Kidney (tissue), 14 donors: ENCODE results near the gene XIRP2. TPM values are rescaled to one million over a fixed set of nuclear protein-coding genes. Genes with fewer than 3 reads are reported as not detected.

Source experiments
- DNase-seq, 5 donors: peaks; one replicate each; pipeline ENCODE4 v3.0.0-alpha.2; 2013 to 2020
- FAIRE-seq: peaks from 2 replicates; lab custom pipeline; 2012; peaks lifted over from hg19 to GRCh38; lab: Jason Lieb, UNC
- H3K27ac ChIP-seq, 2 donors: one replicate each; pipeline ENCODE4 v1.7.0; 2013; ENCODE audit warnings: low read depth in 2 of 2, low read length in 2 of 2, inconsistent platforms in 1 of 2
- H3K27me3 ChIP-seq: one replicate; pipeline ENCODE4 v1.7.1; 2013; ENCODE audit warnings: low read length, inconsistent platforms; ENCODE audit not compliant: control insufficient read depth, insufficient read depth
- H3K36me3 ChIP-seq, 3 donors: one replicate each; pipeline versions ENCODE4 v1.7.0 to v1.7.1; 2013; ENCODE audit warnings: low read length in 3 of 3, control low read depth in 1 of 3, inconsistent platforms in 1 of 3; ENCODE audit not compliant: insufficient read depth in 3 of 3, control insufficient read depth in 2 of 3
- H3K4me1 ChIP-seq, 3 donors: one replicate each; pipeline versions ENCODE4 v1.7.0 to v1.7.1; 2013; ENCODE audit warnings: low read length in 3 of 3, inconsistent platforms in 1 of 3, low read depth in 1 of 3; ENCODE audit not compliant: control insufficient read depth in 2 of 3, insufficient read depth in 2 of 3
- H3K4me3 ChIP-seq, 3 donors: one replicate each; pipeline versions ENCODE4 v1.7.0 to v1.8.1; 2013; ENCODE audit warnings: low read length in 3 of 3, control low read depth in 1 of 3, inconsistent platforms in 1 of 3
- H3K9ac ChIP-seq, 3 donors: one replicate each; pipeline versions ENCODE4 v1.7.0 to v1.7.1; 2013; ENCODE audit warnings: low read length in 3 of 3, control low read depth in 1 of 3, inconsistent platforms in 1 of 3
- H3K9me3 ChIP-seq, 3 donors: one replicate each; pipeline versions ENCODE4 v1.7.0 to v1.7.1; 2013; ENCODE audit warnings: low read length in 3 of 3, control low read depth in 1 of 3, inconsistent platforms in 1 of 3; ENCODE audit not compliant: control insufficient read depth in 2 of 3, insufficient read depth in 1 of 3
- CTCF ChIP-seq: IDR thresholded peaks from 3 replicates; pipeline ENCODE4 v1.5.1; 2012; ENCODE audit warnings: mild to moderate bottlenecking, moderate library complexity, borderline replicate concordance; ENCODE audit not compliant: insufficient read depth; ENCODE audit errors: extremely low read depth
- intact Hi-C: fragments of 100-400 bp; cut with DNase I; formaldehyde crosslinking; loops from one replicate; pipeline ENCODE4 v1.11.1; 2022
- polyA plus RNA-seq: library from polyadenylated mRNA; stranded (reverse); fragments of 350-450 nt; fragmentation: Illumina TruSeq; extraction: RNeasy Lipid Tissue Mini Kit (QIAGEN cat#74804); gene quantifications from one replicate; pipeline ENCODE4 v1.2.3, GENCODE V29; 2014; ENCODE audit warnings: low read depth, low replicate concordance; ENCODE audit not compliant: insufficient read depth
- total RNA-seq: library from RNA; stranded (reverse); fragmentation: NEBNext Ultra II Directional; extraction: Animal tissue kit (Norgen Biotek cat#: 25700); gene quantifications from one replicate; pipeline ENCODE4 v1.2.1, GENCODE V29; 2021
- donor health status: control.
- donor health status: control.
- donor health status: control.
- donor health status: control.
- donor health status: control.
- donor health status: DM: yes; HTN: yes; CAD: no.
- donor health status: Normal renal cell carcinoma (clear cell type).

Gene XIRP2
- total and polyA plus RNA-seq, 2 donors from 2014 or later = not detected

GRCh38 chr2:167001165-167001564 lies 112.9 kb downstream of the XIRP2 start:
- H3K4me1 ChIP-seq = no peaks in the 10 kb centered on the region
- intact Hi-C loops = no loop called here
- H3K9me3 ChIP-seq = no peaks in the 10 kb centered on the region
- no peak overlapping the region for H3K9ac ChIP-seq
- H3K27ac ChIP-seq = no peak overlapping the region
- H3K27me3 ChIP-seq = no peaks in the 10 kb centered on the region
- DNase-seq (no peak), FAIRE-seq (no peak)
- no peaks in the 10 kb centered on the region for H3K36me3 ChIP-seq
- no peak for TF ChIP-seq CTCF
- H3K4me3 ChIP-seq = no peak overlapping the region

- Histone ChIP-seq H3K27me3 (no peaks in the 10 kb centered on the region), H3K27ac (no peak overlapping the region), H3K4me3 (no peak overlapping the region), H3K36me3 (no peaks in the 10 kb centered on the region), H3K9ac (no peak overlapping the region), H3K9me3 (no peaks in the 10 kb centered on the region), H3K4me1 (no peaks in the 10 kb centered on the region)
- DNase-seq (no peak), FAIRE-seq (no peak)
- intact Hi-C loops = no loop called here
- no peak for TF ChIP-seq CTCF
These were observed 116.8 kb downstream of the XIRP2 start for GRCh38 chr2:167005096-167005495.

- TF ChIP-seq CTCF = no peak
- no peak overlapping the region for H3K27ac ChIP-seq
- H3K4me3 ChIP-seq = no peak overlapping the region
- no peaks in the 10 kb centered on the region for H3K36me3 ChIP-seq
- H3K4me1 ChIP-seq = no peaks in the 10 kb centered on the region
- DNase-seq (no peak), FAIRE-seq (no peak)
- no peaks in the 10 kb centered on the region for H3K27me3 ChIP-seq
- H3K9me3 ChIP-seq = no peaks in the 10 kb centered on the region
- no peak overlapping the region for H3K9ac ChIP-seq
- intact Hi-C loops = no loop called here
These were observed 124.9 kb downstream of the XIRP2 start for GRCh38 chr2:167013227-167013626.

- Histone ChIP-seq H3K27ac (no peak overlapping the region), H3K27me3 (no peaks in the 10 kb centered on the region), H3K4me3 (no peak overlapping the region), H3K9ac (no peak overlapping the region), H3K9me3 (no peaks in the 10 kb centered on the region), H3K4me1 (no peaks in the 10 kb centered on the region), H3K36me3 (no peaks in the 10 kb centered on the region)
- intact Hi-C loops = no loop called here
- no peak for TF ChIP-seq CTCF
- FAIRE-seq (no peak), DNase-seq (no peak)
These were observed 127.5 kb downstream of the XIRP2 start for GRCh38 chr2:167015806-167016205.
